CD14-positive monocyte (primary cell): ENCODE measurements around the gene ASPSCR1. TPM values are rescaled to one million over a fixed set of nuclear protein-coding genes. Genes with fewer than 3 reads are reported as not detected.

Experiments used
- DNase-seq, 3 donors: peaks; one replicate each; pipeline ENCODE4 v3.0.0-alpha.2; 2011 to 2022
- H2AFZ ChIP-seq: 2 replicates; pipeline ENCODE4 v1.6.0; 2012; ENCODE audit warnings: mild to moderate bottlenecking, low read depth, low read length, inconsistent platforms; ENCODE audit not compliant: insufficient read depth, poor library complexity, severe bottlenecking
- H3K27ac ChIP-seq, 2 donors: 1 replicate in 1 of 2; 2 replicates in 1 of 2; pipeline ENCODE4 v1.5.1; 2012 to 2013; ENCODE audit warnings: low read length in 2 of 2, control low read depth in 1 of 2, inconsistent platforms in 1 of 2, low read depth in 1 of 2, mild to moderate bottlenecking in 1 of 2
- H3K27me3 ChIP-seq, 2 donors: one replicate each; pipeline versions ENCODE4 v1.6.0 to v1.6.1; 2011 to 2013; ENCODE audit warnings: low read length in 2 of 2; ENCODE audit not compliant: control insufficient read depth in 2 of 2, insufficient read depth in 2 of 2
- H3K36me3 ChIP-seq, 2 donors: replicated peaks in 1 of 2; 1 replicate in 1 of 2; 2 replicates in 1 of 2; pipeline versions ENCODE4 v1.5.1 to v1.6.1; 2012 to 2013; ENCODE audit warnings: low read length in 2 of 2, control low read depth in 1 of 2, inconsistent platforms in 1 of 2, mild to moderate bottlenecking in 1 of 2; ENCODE audit not compliant: insufficient read depth in 2 of 2, control insufficient read depth in 1 of 2
- H3K4me1 ChIP-seq, 2 donors: 1 replicate in 1 of 2; 2 replicates in 1 of 2; pipeline versions ENCODE4 v1.5.1 to v1.6.1; 2012 to 2013; ENCODE audit warnings: low read length in 2 of 2, control low read depth in 1 of 2, inconsistent platforms in 1 of 2, mild to moderate bottlenecking in 1 of 2, moderate library complexity in 1 of 2; ENCODE audit not compliant: insufficient read depth in 2 of 2, control insufficient read depth in 1 of 2
- H3K4me2 ChIP-seq: replicated peaks from 2 replicates; pipeline ENCODE3; 2012; ENCODE audit warnings: low read length, moderate library complexity, mild to moderate bottlenecking; ENCODE audit not compliant: poor library complexity, severe bottlenecking; ENCODE audit errors: extremely low read depth
- H3K4me3 ChIP-seq, 3 experiments: fragments of 200-600 bp in 1 of 3; sonication (generic) in 1 of 3; replicated peaks in 1 of 3; 1 replicate in 2 of 3; 2 replicates in 1 of 3; pipeline ENCODE4 v1.5.1; 2011 to 2013; ENCODE audit warnings: low read length in 3 of 3, mild to moderate bottlenecking in 3 of 3, control low read depth in 2 of 3, low read depth in 2 of 3, inconsistent platforms in 1 of 3, moderate library complexity in 1 of 3
- H3K79me2 ChIP-seq: 2 replicates; pipeline ENCODE4 v1.6.0; 2012; ENCODE audit warnings: mild to moderate bottlenecking, control low read depth, inconsistent platforms, low read length, moderate library complexity; ENCODE audit not compliant: insufficient read depth
- H3K9ac ChIP-seq: 2 replicates; pipeline ENCODE4 v1.6.0; 2017; ENCODE audit warnings: low read length, mild to moderate bottlenecking; ENCODE audit not compliant: insufficient read depth, poor library complexity, severe bottlenecking
- H3K9me3 ChIP-seq, 2 donors: replicated peaks in 1 of 2; 1 replicate in 1 of 2; 2 replicates in 1 of 2; pipeline versions ENCODE4 v1.5.1 to v1.6.1; 2012 to 2013; ENCODE audit warnings: low read length in 2 of 2, control low read depth in 1 of 2; ENCODE audit not compliant: control insufficient read depth in 1 of 2, insufficient read depth in 1 of 2
- H4K20me1 ChIP-seq: 2 replicates; pipeline ENCODE4 v1.6.0; 2012; ENCODE audit warnings: mild to moderate bottlenecking, low read length, control low read depth, moderate library complexity; ENCODE audit not compliant: insufficient read depth
- H3K27ac Mint-ChIP-seq, 7 donors: one replicate each; pipeline ENCODE4 v1.8.0; 2020; ENCODE audit warnings: mild to moderate bottlenecking in 7 of 7, mixed read lengths in 7 of 7, moderate library complexity in 6 of 7, inconsistent platforms in 2 of 7
- H3K27me3 Mint-ChIP-seq, 3 donors: one replicate each; pipeline ENCODE4 v1.8.0; 2021 to 2022; ENCODE audit warnings: low read depth in 3 of 3, mild to moderate bottlenecking in 3 of 3, mixed read lengths in 3 of 3, moderate library complexity in 3 of 3, inconsistent platforms in 1 of 3
- H3K36me3 Mint-ChIP-seq, 2 donors: one replicate each; pipeline ENCODE4 v1.8.0; 2020; ENCODE audit warnings: mixed read lengths in 2 of 2, inconsistent platforms in 1 of 2, mild to moderate bottlenecking in 1 of 2
- H3K4me1 Mint-ChIP-seq: one replicate; pipeline ENCODE4 v1.8.0; 2020; ENCODE audit warnings: mild to moderate bottlenecking, mixed read lengths
- H3K4me3 Mint-ChIP-seq, 2 donors: one replicate each; pipeline ENCODE4 v1.8.0; 2020; ENCODE audit warnings: mild to moderate bottlenecking in 2 of 2, mixed read lengths in 2 of 2, moderate library complexity in 1 of 2
- H3K9me3 Mint-ChIP-seq, 7 donors: one replicate each; pipeline ENCODE4 v1.8.0; 2020 to 2022; ENCODE audit warnings: mixed read lengths in 7 of 7, mild to moderate bottlenecking in 6 of 7, moderate library complexity in 6 of 7, inconsistent platforms in 2 of 7
- WGBS: methylation state at CpG from one replicate; pipeline ENCODE4 v1.1.5; 2013; ENCODE audit warnings: missing lambda C conversion rate; ENCODE audit not compliant: insufficient coverage; 5-methylcytosine and 5-hydroxymethylcytosine counted together
- intact Hi-C, 2 donors: fragments of 100-400 bp; cut with micrococcal nuclease; formaldehyde crosslinking; loops; one replicate each; pipeline versions ENCODE4 v1.15.0 to v1.15.1; 2023
- polyA plus RNA-seq, 3 donors: library from polyadenylated mRNA; depleted of rRNA in 1 of 3; unstranded in 2 of 3; stranded (reverse) in 1 of 3; fragments of 300-500 nt in 2 of 3; fragments of >200 nt in 1 of 3; fragmentation: Illumina TruSeq in 2 of 3; gene quantifications; 1 replicate in 2 of 3; 2 replicates in 1 of 3; pipeline ENCODE4 v1.2.3, GENCODE V29; 2012 to 2021
- TF ChIP-seq, protein P1 (sequence below): fragments of 200-600 bp; IDR thresholded peaks from one replicate; pipeline ENCODE4 v1.8.0; 2022; ENCODE audit warnings: antibody characterized with exemption, mild to moderate bottlenecking

Gene ASPSCR1
- polyA plus RNA-seq, 3 donors: 25.5 to 31.9 (median 25.6) TPM

DNA sequence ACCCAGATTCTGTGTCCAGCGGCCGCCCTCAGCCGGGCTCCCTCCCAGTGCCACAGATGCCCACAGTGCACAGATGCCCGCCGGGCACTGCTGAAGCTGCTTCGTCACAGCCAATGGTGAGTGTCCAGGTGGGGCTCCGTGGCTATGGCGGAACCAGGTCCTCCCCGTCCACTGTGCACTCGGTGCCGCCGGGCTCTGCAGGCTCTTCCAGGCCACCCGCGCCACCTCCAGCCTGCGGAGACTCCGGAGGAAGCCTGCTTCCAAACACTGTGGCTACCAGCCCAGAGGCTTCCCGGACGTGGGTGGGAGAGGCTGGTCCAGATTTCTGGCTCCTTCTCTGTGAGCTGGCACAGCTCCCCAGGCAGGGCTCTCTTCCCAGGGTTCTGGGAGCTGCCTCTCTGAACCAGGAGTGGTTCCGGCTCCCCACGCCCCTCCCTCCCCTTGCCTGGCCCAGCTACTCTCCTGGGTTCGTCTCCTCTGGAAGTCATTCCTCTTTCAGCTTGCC lies 37.5 kb upstream of the ASPSCR1 start:
- Histone ChIP-seq H4K20me1 (no peaks in the 10 kb centered on the region), H3K4me2 (no peak overlapping the region), H3K79me2 (no peaks in the 10 kb centered on the region), H3K27ac (no peak overlapping the region), H3K36me3 (no peaks in the 10 kb centered on the region), H3K4me3 (no peak overlapping the region), H3K9me3 (no peaks in the 10 kb centered on the region), H3K27me3 (peaks cover 0 to 23% of the 10 kb centered on the region in 2 donors), H3K4me1 (peaks cover 10 to 16% of the 10 kb centered on the region in 2 donors), H3K9ac (no peak overlapping the region), H2AFZ (no peak overlapping the region)
- no peak for DNase-seq
- peaks cover 0 to 4% (median 0%) of the 10 kb centered on the region in 7 donors for H3K9me3 Mint-ChIP-seq
- peak overlapping the region in 1 of 2 donors; percentile 26 for H3K4me3 Mint-ChIP-seq
- H3K27ac Mint-ChIP-seq: no peak overlapping the region
- intact Hi-C loops: no loop called here
- peaks cover 20 to 64% (median 36%) of the 10 kb centered on the region in 3 donors for H3K27me3 Mint-ChIP-seq
- H3K4me1 Mint-ChIP-seq: peaks cover 15% of the 10 kb centered on the region
- no peaks in the 10 kb centered on the region for H3K36me3 Mint-ChIP-seq
- TF ChIP-seq, protein P1, sequence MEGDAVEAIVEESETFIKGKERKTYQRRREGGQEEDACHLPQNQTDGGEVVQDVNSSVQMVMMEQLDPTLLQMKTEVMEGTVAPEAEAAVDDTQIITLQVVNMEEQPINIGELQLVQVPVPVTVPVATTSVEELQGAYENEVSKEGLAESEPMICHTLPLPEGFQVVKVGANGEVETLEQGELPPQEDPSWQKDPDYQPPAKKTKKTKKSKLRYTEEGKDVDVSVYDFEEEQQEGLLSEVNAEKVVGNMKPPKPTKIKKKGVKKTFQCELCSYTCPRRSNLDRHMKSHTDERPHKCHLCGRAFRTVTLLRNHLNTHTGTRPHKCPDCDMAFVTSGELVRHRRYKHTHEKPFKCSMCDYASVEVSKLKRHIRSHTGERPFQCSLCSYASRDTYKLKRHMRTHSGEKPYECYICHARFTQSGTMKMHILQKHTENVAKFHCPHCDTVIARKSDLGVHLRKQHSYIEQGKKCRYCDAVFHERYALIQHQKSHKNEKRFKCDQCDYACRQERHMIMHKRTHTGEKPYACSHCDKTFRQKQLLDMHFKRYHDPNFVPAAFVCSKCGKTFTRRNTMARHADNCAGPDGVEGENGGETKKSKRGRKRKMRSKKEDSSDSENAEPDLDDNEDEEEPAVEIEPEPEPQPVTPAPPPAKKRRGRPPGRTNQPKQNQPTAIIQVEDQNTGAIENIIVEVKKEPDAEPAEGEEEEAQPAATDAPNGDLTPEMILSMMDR: no peak
- 92% methylated on average over 13 of the region's 21 CpGs for WGBS

DNA sequence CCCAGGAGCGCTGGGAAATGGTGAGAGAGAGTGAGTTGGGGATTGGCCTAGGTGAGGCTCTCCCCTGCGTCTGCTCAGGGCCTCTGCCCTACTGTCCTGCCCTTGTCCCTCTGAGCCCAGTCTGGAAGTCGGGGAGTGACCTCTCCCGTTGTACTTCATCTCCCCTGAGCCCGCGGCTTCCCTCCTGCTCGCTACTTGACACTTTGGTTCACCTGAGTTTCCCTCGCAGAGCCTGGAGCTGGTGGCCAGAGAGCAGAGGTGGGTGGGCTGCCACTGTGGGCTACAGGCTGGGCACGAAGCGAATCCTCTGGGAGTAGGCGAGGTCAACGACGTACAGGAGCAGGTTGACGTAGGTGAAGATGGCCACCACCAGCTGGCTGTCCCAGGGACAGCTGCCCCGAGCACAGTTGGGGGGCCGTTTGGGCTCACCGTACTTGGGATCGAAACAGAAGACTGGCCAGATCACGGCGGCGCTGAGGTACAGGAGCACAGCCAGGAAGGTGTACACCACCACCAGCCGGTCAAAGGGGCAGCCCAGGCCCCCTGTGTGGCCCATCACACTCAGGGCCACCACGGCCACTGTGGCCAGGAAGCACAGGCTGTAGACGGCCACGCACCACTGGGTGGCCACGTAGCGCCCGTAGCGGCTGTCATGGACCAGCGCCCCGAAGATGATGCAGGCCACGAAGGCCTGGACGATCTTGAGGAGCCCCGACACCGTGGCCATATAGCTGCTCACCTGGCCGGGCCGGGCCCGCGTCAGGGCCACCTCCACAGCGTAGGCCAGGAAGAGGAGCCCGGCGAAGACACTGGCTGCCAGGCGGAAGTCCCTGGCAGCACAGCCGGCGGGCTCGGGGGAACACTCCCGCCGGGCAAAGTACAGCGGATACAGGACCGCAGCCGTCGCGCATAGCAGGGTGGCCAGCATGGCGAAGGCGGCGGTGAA lies 36.6 kb upstream of the ASPSCR1 start:
- H3K27ac Mint-ChIP-seq: no peak overlapping the region
- H4K20me1 ChIP-seq: no peaks in the 10 kb centered on the region
- H3K36me3 Mint-ChIP-seq: no peaks in the 10 kb centered on the region
- WGBS: 94% methylated on average over 55 of the region's 56 CpGs
- intact Hi-C loops: no loop called here
- H3K4me2 ChIP-seq: no peak overlapping the region
- H3K9ac ChIP-seq: no peak overlapping the region
- TF ChIP-seq, protein P1: no peak
- no peak overlapping the region for H3K4me3 ChIP-seq
- no peaks in the 10 kb centered on the region for H3K79me2 ChIP-seq
- H3K27ac ChIP-seq: no peak overlapping the region
- H3K36me3 ChIP-seq: no peaks in the 10 kb centered on the region
- H3K4me1 ChIP-seq: peaks cover 10 to 16% of the 10 kb centered on the region in 2 donors
- peaks cover 0 to 23% of the 10 kb centered on the region in 2 donors for H3K27me3 ChIP-seq
- peaks cover 22 to 61% (median 38%) of the 10 kb centered on the region in 3 donors for H3K27me3 Mint-ChIP-seq
- peaks cover 14% of the 10 kb centered on the region for H3K4me1 Mint-ChIP-seq
- H3K9me3 Mint-ChIP-seq: peaks cover 0 to 4% (median 0%) of the 10 kb centered on the region in 7 donors
- DNase-seq: no peak
- H2AFZ ChIP-seq: no peak overlapping the region
- no peak overlapping the region for H3K4me3 Mint-ChIP-seq
- no peaks in the 10 kb centered on the region for H3K9me3 ChIP-seq
